Activated naive CD4-positive, alpha-beta T cell treated with anti-CD3 and anti-CD28 coated beads, Interleukin-2, amount 50 U/mL, for 16 hours (primary cell): ENCODE measurements around the gene FBXO40.

ENCODE experiments used
- DNase-seq: peaks from one replicate; pipeline ENCODE4 v3.0.0-alpha.2; 2020

Gene FBXO40

DNA sequence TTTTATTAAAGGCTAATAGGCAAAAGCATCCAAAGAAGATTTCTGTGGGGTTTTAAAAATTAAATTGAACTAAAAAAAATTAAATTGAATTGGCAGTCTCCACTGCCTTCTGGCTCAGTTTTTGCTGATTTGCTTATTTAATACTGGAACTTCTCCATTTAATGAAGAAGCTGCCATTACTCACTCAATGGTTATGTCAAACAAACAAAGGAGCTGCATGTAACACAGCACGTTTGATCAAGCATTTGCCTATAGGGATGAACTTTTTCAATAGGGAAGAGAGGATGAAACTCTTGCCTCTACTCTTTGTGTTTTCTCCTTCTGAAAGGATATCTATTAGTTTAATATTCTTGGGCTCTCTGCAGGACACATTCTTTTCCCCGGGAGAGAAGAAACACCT lies 72.3 kb downstream of the FBXO40 start:
- DNase-seq, result no peak

- no peak for DNase-seq
Observed at GRCh38 chr3:121667333-121667732, 74.2 kb downstream of the FBXO40 start.

DNA sequence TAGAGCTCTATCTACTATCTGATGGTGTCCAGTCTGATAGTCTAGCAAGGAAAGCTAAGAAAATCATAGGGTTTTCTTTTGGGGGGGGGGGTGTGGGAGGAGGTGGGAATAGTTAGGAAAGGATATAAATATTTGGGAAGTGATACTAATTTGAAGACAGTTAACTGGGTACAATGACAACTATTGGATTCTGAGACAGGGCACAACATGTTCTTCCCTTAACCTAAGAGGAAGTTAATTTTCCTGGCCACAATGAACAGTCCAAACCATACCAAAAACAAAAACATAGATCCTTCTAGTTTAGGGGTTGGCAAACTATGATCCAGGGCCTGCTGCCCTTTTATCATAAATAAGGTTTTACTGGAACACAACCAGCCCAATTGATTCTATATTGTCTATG lies 77.5 kb downstream of the FBXO40 start:
- no peak for DNase-seq

- no peak for DNase-seq
Observed at GRCh38 chr3:121677141-121677540, 84.0 kb downstream of the FBXO40 start.
